ENCODE measurements around the gene LDB3.

The LDB3 gene

GRCh38 chr10:86665218-86665607, 3.1 kb upstream of the LDB3 start:
- DNase-seq: no peak

- DNase-seq: no peak
Observed at GRCh38 chr10:86665868-86666267, 2.4 kb upstream of the LDB3 start.

- no peak for DNase-seq
Observed at GRCh38 chr10:86666538-86666937, 1.8 kb upstream of the LDB3 start.

GRCh38 chr10:86667421-86668181, 710 bp upstream of the LDB3 start:
- DNase-seq: no peak

GRCh38 chr10:86670290-86670811, 2.0 kb downstream of the LDB3 start:
- DNase-seq: no peak

GRCh38 chr10:86670876-86671275, 2.6 kb downstream of the LDB3 start:
- DNase-seq: no peak

- no peak for DNase-seq
Observed at GRCh38 chr10:86671419-86671818, 3.1 kb downstream of the LDB3 start.

GRCh38 chr10:86671985-86672710, 3.8 kb downstream of the LDB3 start:
- no peak for DNase-seq

- DNase-seq: no peak
Observed at GRCh38 chr10:86673216-86673826, 5.0 kb downstream of the LDB3 start.

GRCh38 chr10:86673827-86674581, 5.7 kb downstream of the LDB3 start:
- no peak for DNase-seq

GRCh38 chr10:86674912-86675311, 6.6 kb downstream of the LDB3 start:
- no peak for DNase-seq

GRCh38 chr10:86677374-86677773, 9.1 kb downstream of the LDB3 start:
- DNase-seq: no peak

- DNase-seq: no peak
Observed at GRCh38 chr10:86678999-86679792, 10.9 kb downstream of the LDB3 start.

- DNase-seq: no peak
Observed at GRCh38 chr10:86681047-86681446, 12.7 kb downstream of the LDB3 start.

- DNase-seq: no peak
Observed at GRCh38 chr10:86681722-86682386, 13.5 kb downstream of the LDB3 start.

- DNase-seq: no peak
Observed at GRCh38 chr10:86682675-86683074, 14.4 kb downstream of the LDB3 start.

- no peak for DNase-seq
Observed at GRCh38 chr10:86684331-86685097, 16.2 kb downstream of the LDB3 start.

GRCh38 chr10:86685416-86685815, 17.1 kb downstream of the LDB3 start:
- DNase-seq: no peak

GRCh38 chr10:86685893-86686632, 17.8 kb downstream of the LDB3 start:
- no peak for DNase-seq

- DNase-seq: no peak
Observed at GRCh38 chr10:86686972-86687371, 18.7 kb downstream of the LDB3 start.
